ENCODE measurements around the gene RHBDL3.

- TF ChIP-seq EZH2 (IDR thresholded peaks at IDR 0.05) (no peak), FOXP2 (optimal IDR thresholded peaks at IDR 0.05; ENCODE audit: control extremely low read depth, extremely low read length, insufficient read depth) (no peak)
Observed at GRCh38 chr17:32278815-32279214, 13.2 kb downstream of the RHBDL3 start.
